HCT116 (cell line): ENCODE results near the gene CCDC14. TPM values are rescaled to one million over a fixed set of nuclear protein-coding genes. Genes with fewer than 3 reads are reported as not detected.

Source experiments
- ATAC-seq: fragments of 200-7000 bp; cut with Tn5 transposase; 2 replicates; pipeline ENCODE4 v1.9.1; 2020; ENCODE audit warnings: mild to moderate bottlenecking, moderate library complexity
- BruUV-seq: library from RNA; stranded (reverse); fragments of 400-500 nt; replicated peaks from 2 replicates; lab custom pipeline; 2021; lab: Mats Ljungman, UMichigan
- CTCF ChIA-PET: fragments of 300-600 bp; sonication (Branson Sonifier 250); formaldehyde crosslinking; loops from one replicate; lab custom pipeline; 2021; ENCODE audit warnings: antibody characterized with exemption; lab: Charles Lee
- POLR2A ChIA-PET: fragments of 300-600, 350-600 bp; sonication (Branson Sonifier 250); formaldehyde crosslinking; loops from one replicate; lab custom pipeline; 2021; ENCODE audit warnings: antibody characterized with exemption; lab: Charles Lee
- RAD21 ChIA-PET, 2 experiments: fragments of 300-600 bp; sonication (Branson Sonifier 250); formaldehyde crosslinking; loops; one replicate each; lab custom pipeline; 2023; ENCODE audit warnings: low total read pairs in 2 of 2; ENCODE audit not compliant: uncharacterized antibody in 2 of 2, unreplicated experiment in 2 of 2, low non-redundant PET in 1 of 2; lab: Charles Lee
- DNase-seq: peaks from one replicate; pipeline ENCODE4 v3.0.0-alpha.2; 2010; ENCODE audit warnings: low read depth, low spot score
- H2AFZ ChIP-seq: fragments of 200-600 bp; shearing (Covaris generic), sonication (generic); 2 replicates; pipeline ENCODE4 v1.6.1; 2017; ENCODE audit warnings: low read depth, mixed run types, mixed read lengths, antibody characterized with exemption, low read length; ENCODE audit not compliant: poor library complexity, severe bottlenecking
- H3K27ac ChIP-seq: 2 replicates; pipeline ENCODE4 v1.5.1; 2012; ENCODE audit warnings: low read depth, low read length
- H3K27me3 ChIP-seq: fragments of 200-600 bp; sonication (generic); 2 replicates; pipeline ENCODE4 v1.6.1; 2016; ENCODE audit warnings: mixed run types, low read length, mixed read lengths; ENCODE audit not compliant: insufficient read depth
- H3K36me3 ChIP-seq, 2 experiments: fragments of 200-500 bp in 1 of 2; fragments of 200-600 bp in 1 of 2; sonication (Bioruptor generic) in 1 of 2; sonication (generic) in 1 of 2; 2 replicates each; pipeline versions ENCODE4 v1.5.1 to v1.6.1; 2014 to 2016; ENCODE audit warnings: low read length in 2 of 2, inconsistent platforms in 1 of 2, mixed read lengths in 1 of 2, mixed run types in 1 of 2; ENCODE audit not compliant: insufficient read depth in 2 of 2, control insufficient read depth in 1 of 2
- H3K4me1 ChIP-seq, 2 experiments: fragments of 200-600 bp in 1 of 2; sonication (generic) in 1 of 2; 2 replicates each; pipeline versions ENCODE4 v1.5.1 to v1.6.1; 2012 to 2017; ENCODE audit warnings: low read length in 2 of 2, inconsistent platforms in 1 of 2, mild to moderate bottlenecking in 1 of 2, mixed read lengths in 1 of 2, mixed run types in 1 of 2, moderate library complexity in 1 of 2; ENCODE audit not compliant: insufficient read depth in 2 of 2, control insufficient read depth in 1 of 2
- H3K4me2 ChIP-seq: fragments of 200-600 bp; sonication (generic); 2 replicates; pipeline ENCODE4 v1.6.1; 2017; ENCODE audit warnings: mixed run types, low read length, mixed read lengths
- H3K4me3 ChIP-seq, 2 experiments: fragments of 200-600 bp in 1 of 2; sonication (generic) in 1 of 2; replicated peaks in 1 of 2; 2 replicates each; pipeline ENCODE4 v1.5.1; 2011 to 2016; ENCODE audit warnings: low read length in 2 of 2, control low read depth in 1 of 2, low read depth in 1 of 2, mild to moderate bottlenecking in 1 of 2, mixed read lengths in 1 of 2, mixed run types in 1 of 2
- H3K79me2 ChIP-seq: fragments of 200-600 bp; sonication (generic); 2 replicates; pipeline ENCODE4 v1.6.1; 2017; ENCODE audit warnings: mild to moderate bottlenecking, mixed run types, low read length, moderate library complexity, mixed read lengths; ENCODE audit not compliant: insufficient read depth
- H3K9ac ChIP-seq: fragments of 200-600 bp; sonication (generic); 2 replicates; pipeline ENCODE4 v1.6.1; 2016; ENCODE audit warnings: low read length, mixed read lengths
- H3K9me2 ChIP-seq: fragments of 200-600 bp; sonication (generic), shearing (Covaris generic); 2 replicates; pipeline ENCODE4 v1.6.1; 2017; ENCODE audit warnings: mixed run types, mild to moderate bottlenecking, moderate library complexity; ENCODE audit not compliant: insufficient read depth
- H3K9me3 ChIP-seq, 2 experiments: fragments of 200-500 bp in 1 of 2; fragments of 200-600 bp in 1 of 2; sonication (Bioruptor generic) in 1 of 2; sonication (generic) in 1 of 2; 2 replicates each; pipeline ENCODE4 v1.6.1; 2014 to 2017; ENCODE audit warnings: low read length in 2 of 2, mixed read lengths in 2 of 2, inconsistent platforms in 1 of 2, low read depth in 1 of 2, mild to moderate bottlenecking in 1 of 2, mixed run types in 1 of 2, moderate library complexity in 1 of 2; ENCODE audit not compliant: control insufficient read depth in 1 of 2, insufficient read depth in 1 of 2
- H4K20me1 ChIP-seq: fragments of 200-600 bp; sonication (generic), shearing (Covaris generic); 2 replicates; pipeline ENCODE4 v1.6.1; 2017; ENCODE audit warnings: mixed run types, mild to moderate bottlenecking, moderate library complexity; ENCODE audit not compliant: insufficient read depth
- ATF3 ChIP-seq: IDR thresholded peaks from 2 replicates; pipeline ENCODE4 v1.6.1; 2012
- CEBPB ChIP-seq: IDR thresholded peaks from 2 replicates; pipeline ENCODE4 v1.6.1; 2012; ENCODE audit warnings: low read depth
- EZH2phosphoT487 ChIP-seq: fragments of 200-600 bp; IDR thresholded peaks from 2 replicates; pipeline ENCODE4 v1.6.1; 2018; ENCODE audit warnings: antibody characterized with exemption, borderline replicate concordance
- FOSL1 ChIP-seq: IDR thresholded peaks from 2 replicates; pipeline ENCODE4 v1.6.1; 2012; ENCODE audit warnings: low read depth
- POLR2A ChIP-seq: IDR thresholded peaks from 2 replicates; pipeline ENCODE4 v1.7.0; 2011; ENCODE audit warnings: borderline replicate concordance; ENCODE audit not compliant: insufficient read depth, insufficient read length; ENCODE audit errors: extremely low read depth
- RAD21 ChIP-seq: IDR thresholded peaks from 2 replicates; pipeline ENCODE4 v1.6.1; 2012; ENCODE audit warnings: low read depth, mild to moderate bottlenecking
- SIN3A ChIP-seq: IDR thresholded peaks from 2 replicates; pipeline ENCODE4 v1.6.1; 2012; ENCODE audit warnings: low read depth
- ZNF274 ChIP-seq: fragments of 200-500 bp; sonication (Bioruptor generic); IDR thresholded peaks from 2 replicates; pipeline ENCODE4 v1.6.1; 2014; ENCODE audit warnings: mild to moderate bottlenecking, low read depth, low read length, inconsistent platforms
- intact Hi-C: fragments of 100-400 bp; cut with micrococcal nuclease; formaldehyde crosslinking; loops from 2 replicates; pipeline ENCODE4 v1.10.0; 2022
- total RNA-seq: library from RNA; stranded (reverse); gene quantifications from one replicate; pipeline ENCODE4 v1.2.1, GENCODE V29; 2021; ENCODE audit not compliant: unreplicated experiment
- TF ChIP-seq, protein P1 (sequence below): IDR thresholded peaks from 2 replicates; pipeline ENCODE4 v1.6.1; 2012
- TF ChIP-seq, protein P2 (sequence below): IDR thresholded peaks from 2 replicates; pipeline ENCODE4 v1.6.1; 2011; ENCODE audit warnings: mild to moderate bottlenecking, low read length, moderate library complexity; ENCODE audit not compliant: insufficient replicate concordance; ENCODE audit errors: extremely low read depth

Gene CCDC14
- total RNA-seq, 1 experiment from 2014 or later = 54.5 TPM

GRCh38 chr3:123951522-123952447, 9.2 kb downstream of the CCDC14 start:
- ChIA-PET POLR2A (interaction anchor here (0.7 kb wide), 1 partner anchor 9 kb away, joined by 3 read pairs; the partner anchor contains the start of gene CCDC14), CTCF (no interaction called here), RAD21 (no interaction called here)
- Histone ChIP-seq H3K36me3 (peaks cover 41 to 42% of the 10 kb centered on the region in 2 experiments), H3K4me3 (no peak overlapping the region), H3K9me3 (no peaks in the 10 kb centered on the region), H3K27me3 (no peaks in the 10 kb centered on the region), H2AFZ (no peak overlapping the region), H3K79me2 (no peaks in the 10 kb centered on the region), H3K27ac (no peak overlapping the region), H3K9me2 (no peaks in the 10 kb centered on the region), H3K4me2 (no peak overlapping the region), H3K4me1 (no peaks in the 10 kb centered on the region), H4K20me1 (no peaks in the 10 kb centered on the region), H3K9ac (no peak overlapping the region)
- TF ChIP-seq ZNF274 (no peak), CEBPB (no peak), SIN3A (no peak), EZH2phosphoT487 (no peak), POLR2A (no peak), FOSL1 (no peak), ATF3 (no peak), RAD21 (no peak)
- TF ChIP-seq, protein P1, sequence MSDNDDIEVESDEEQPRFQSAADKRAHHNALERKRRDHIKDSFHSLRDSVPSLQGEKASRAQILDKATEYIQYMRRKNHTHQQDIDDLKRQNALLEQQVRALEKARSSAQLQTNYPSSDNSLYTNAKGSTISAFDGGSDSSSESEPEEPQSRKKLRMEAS = no peak
- intact Hi-C loops = no loop called here
- no peak for ATAC-seq
- DNase-seq = no peak
- no TSS peak for BruUV-seq

- no TSS peak for BruUV-seq
- RAD21 ChIA-PET = no interaction called here
- no peaks in the 10 kb centered on the region for H3K4me1 ChIP-seq
- no peak for DNase-seq
- H3K27ac ChIP-seq = no peak overlapping the region
- no peak for ATAC-seq
- no peak overlapping the region for H3K4me2 ChIP-seq
- H4K20me1 ChIP-seq = no peaks in the 10 kb centered on the region
- POLR2A ChIA-PET = no interaction called here
- H3K9ac ChIP-seq = no peak overlapping the region
- no peak overlapping the region for H2AFZ ChIP-seq
- CTCF ChIA-PET = no interaction called here
- TF ChIP-seq, protein P2, sequence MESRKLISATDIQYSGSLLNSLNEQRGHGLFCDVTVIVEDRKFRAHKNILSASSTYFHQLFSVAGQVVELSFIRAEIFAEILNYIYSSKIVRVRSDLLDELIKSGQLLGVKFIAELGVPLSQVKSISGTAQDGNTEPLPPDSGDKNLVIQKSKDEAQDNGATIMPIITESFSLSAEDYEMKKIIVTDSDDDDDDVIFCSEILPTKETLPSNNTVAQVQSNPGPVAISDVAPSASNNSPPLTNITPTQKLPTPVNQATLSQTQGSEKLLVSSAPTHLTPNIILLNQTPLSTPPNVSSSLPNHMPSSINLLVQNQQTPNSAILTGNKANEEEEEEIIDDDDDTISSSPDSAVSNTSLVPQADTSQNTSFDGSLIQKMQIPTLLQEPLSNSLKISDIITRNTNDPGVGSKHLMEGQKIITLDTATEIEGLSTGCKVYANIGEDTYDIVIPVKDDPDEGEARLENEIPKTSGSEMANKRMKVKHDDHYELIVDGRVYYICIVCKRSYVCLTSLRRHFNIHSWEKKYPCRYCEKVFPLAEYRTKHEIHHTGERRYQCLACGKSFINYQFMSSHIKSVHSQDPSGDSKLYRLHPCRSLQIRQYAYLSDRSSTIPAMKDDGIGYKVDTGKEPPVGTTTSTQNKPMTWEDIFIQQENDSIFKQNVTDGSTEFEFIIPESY = no peak
- no peak overlapping the region for H3K4me3 ChIP-seq
- H3K36me3 ChIP-seq = peaks cover 35 to 45% of the 10 kb centered on the region in 2 experiments; a peak in 3 of 4 replicates
- H3K27me3 ChIP-seq = no peaks in the 10 kb centered on the region
- no peaks in the 10 kb centered on the region for H3K79me2 ChIP-seq
- no peaks in the 10 kb centered on the region for H3K9me2 ChIP-seq
- no peaks in the 10 kb centered on the region for H3K9me3 ChIP-seq
- intact Hi-C loops = no loop called here
Observed at GRCh38 chr3:123949641-123950040, 11.4 kb downstream of the CCDC14 start.
